Astrocyte (in vitro differentiated cells and primary cell): ENCODE measurements around the gene CELF2. TPM values are rescaled to one million over a fixed set of nuclear protein-coding genes. Genes with fewer than 3 reads are reported as not detected.

Source experiments
- DNase-seq: peaks from one replicate; pipeline ENCODE4 v3.0.0-alpha.2; 2010; ENCODE audit warnings: low read depth
- FAIRE-seq: peaks from 2 replicates; lab custom pipeline; 2011; peaks lifted over from hg19 to GRCh38; lab: Jason Lieb, UNC
- H2AFZ ChIP-seq: 2 replicates; pipeline ENCODE4 v1.6.0; 2012; ENCODE audit warnings: low read depth, low read length, inconsistent platforms
- H3K27ac ChIP-seq: 2 replicates; pipeline ENCODE4 v1.5.1; 2011; ENCODE audit warnings: low read depth, low read length, inconsistent platforms
- H3K27me3 ChIP-seq: 2 replicates; pipeline ENCODE4 v1.6.0; 2011; ENCODE audit warnings: low read length, inconsistent platforms; ENCODE audit not compliant: insufficient read depth
- H3K36me3 ChIP-seq: 2 replicates; pipeline ENCODE4 v1.5.1; 2011; ENCODE audit warnings: low read length, inconsistent platforms; ENCODE audit not compliant: insufficient read depth
- H3K4me1 ChIP-seq: 2 replicates; pipeline ENCODE4 v1.5.1; 2011; ENCODE audit warnings: low read length, inconsistent platforms; ENCODE audit not compliant: insufficient read depth
- H3K4me2 ChIP-seq: 2 replicates; pipeline ENCODE4 v1.6.0; 2012; ENCODE audit warnings: low read length, inconsistent platforms
- H3K4me3 ChIP-seq: 2 replicates; pipeline ENCODE4 v1.5.1; 2011; ENCODE audit warnings: low read depth, mild to moderate bottlenecking, low read length, inconsistent platforms; ENCODE audit not compliant: insufficient read depth
- H3K79me2 ChIP-seq: 2 replicates; pipeline ENCODE4 v1.6.0; 2012; ENCODE audit warnings: mild to moderate bottlenecking, low read length, inconsistent platforms; ENCODE audit not compliant: insufficient read depth
- H3K9ac ChIP-seq: 2 replicates; pipeline ENCODE4 v1.6.0; 2012; ENCODE audit warnings: mild to moderate bottlenecking, low read length, inconsistent platforms
- H3K9me3 ChIP-seq: 2 replicates; pipeline ENCODE4 v1.5.1; 2012; ENCODE audit warnings: low read depth, mild to moderate bottlenecking, low read length, inconsistent platforms; ENCODE audit not compliant: insufficient read depth
- H4K20me1 ChIP-seq: 2 replicates; pipeline ENCODE4 v1.6.0; 2012; ENCODE audit warnings: low read length, inconsistent platforms; ENCODE audit not compliant: insufficient read depth
- H3K27ac Mint-ChIP-seq: one replicate; pipeline ENCODE4 v1.8.0; 2021; ENCODE audit warnings: mild to moderate bottlenecking, mixed read lengths; ENCODE audit not compliant: unreplicated experiment
- H3K27me3 Mint-ChIP-seq: one replicate; pipeline ENCODE4 v1.8.0; 2021; ENCODE audit warnings: low read depth, mixed read lengths; ENCODE audit not compliant: unreplicated experiment
- H3K36me3 Mint-ChIP-seq: one replicate; pipeline ENCODE4 v1.8.0; 2021; ENCODE audit warnings: low read depth, mixed read lengths; ENCODE audit not compliant: unreplicated experiment
- H3K4me1 Mint-ChIP-seq: one replicate; pipeline ENCODE4 v1.8.0; 2021; ENCODE audit warnings: low read depth, mixed read lengths; ENCODE audit not compliant: unreplicated experiment
- H3K4me3 Mint-ChIP-seq: one replicate; pipeline ENCODE4 v1.8.0; 2021; ENCODE audit warnings: mild to moderate bottlenecking, moderate library complexity, mixed read lengths; ENCODE audit not compliant: unreplicated experiment
- H3K9me3 Mint-ChIP-seq: one replicate; pipeline ENCODE4 v1.8.0; 2021; ENCODE audit warnings: mild to moderate bottlenecking, mixed read lengths; ENCODE audit not compliant: unreplicated experiment
- EZH2 ChIP-seq: IDR thresholded peaks from 2 replicates; pipeline ENCODE4 v1.6.1; 2012; ENCODE audit warnings: mild to moderate bottlenecking, low read length, inconsistent platforms; ENCODE audit not compliant: insufficient read depth
- total RNA-seq: library from RNA; stranded (reverse); gene quantifications from 2 replicates; pipeline ENCODE4 v1.2.1, GENCODE V29; 2021
- TF ChIP-seq, protein P1 (sequence below): IDR thresholded peaks from 2 replicates; pipeline ENCODE4 v1.5.1; 2011; ENCODE audit warnings: low read depth, mild to moderate bottlenecking, inconsistent platforms, low read length, moderate library complexity; ENCODE audit not compliant: insufficient read depth

CELF2 gene
- total RNA-seq, 1 donor from 2014 or later = 76.1 TPM

DNA sequence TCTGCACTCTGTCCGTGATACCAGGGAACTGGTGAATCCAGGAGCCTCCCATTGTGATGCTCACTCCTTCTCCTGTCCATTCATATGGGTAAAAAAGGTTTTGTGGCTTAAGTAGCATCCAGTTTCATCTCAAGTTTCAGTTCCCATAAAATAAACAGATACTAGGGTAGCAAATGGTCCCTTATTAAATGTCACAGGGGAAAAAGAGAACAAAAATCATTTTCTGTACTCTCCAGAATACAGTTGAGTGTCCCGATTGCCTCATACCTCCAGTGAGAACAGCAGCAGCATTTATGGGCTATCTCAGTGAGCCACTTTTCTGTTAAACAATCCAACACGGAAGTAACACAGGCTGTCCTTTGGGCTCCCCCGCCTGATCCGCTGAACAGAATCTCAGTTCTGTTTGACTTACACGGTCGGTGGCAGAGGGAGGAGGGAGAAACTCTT is 179.6 kb downstream of the CELF2 start:
- Histone ChIP-seq H3K4me1 (no peaks in the 10 kb centered on the region), H3K9me3 (no peaks in the 10 kb centered on the region), H3K27ac (no peak overlapping the region), H4K20me1 (no peaks in the 10 kb centered on the region), H3K27me3 (no peaks in the 10 kb centered on the region), H3K79me2 (no peaks in the 10 kb centered on the region), H3K4me2 (no peak overlapping the region), H3K36me3 (no peaks in the 10 kb centered on the region), H2AFZ (no peak overlapping the region), H3K4me3 (no peak overlapping the region), H3K9ac (no peak overlapping the region)
- Mint-ChIP-seq H3K27me3 (no peaks in the 10 kb centered on the region), H3K36me3 (peaks cover 22% of the 10 kb centered on the region), H3K9me3 (no peaks in the 10 kb centered on the region), H3K27ac (no peak overlapping the region), H3K4me3 (no peak overlapping the region), H3K4me1 (peaks cover 16% of the 10 kb centered on the region)
- DNase-seq (no peak), FAIRE-seq (no peak)
- TF ChIP-seq, protein P1, sequence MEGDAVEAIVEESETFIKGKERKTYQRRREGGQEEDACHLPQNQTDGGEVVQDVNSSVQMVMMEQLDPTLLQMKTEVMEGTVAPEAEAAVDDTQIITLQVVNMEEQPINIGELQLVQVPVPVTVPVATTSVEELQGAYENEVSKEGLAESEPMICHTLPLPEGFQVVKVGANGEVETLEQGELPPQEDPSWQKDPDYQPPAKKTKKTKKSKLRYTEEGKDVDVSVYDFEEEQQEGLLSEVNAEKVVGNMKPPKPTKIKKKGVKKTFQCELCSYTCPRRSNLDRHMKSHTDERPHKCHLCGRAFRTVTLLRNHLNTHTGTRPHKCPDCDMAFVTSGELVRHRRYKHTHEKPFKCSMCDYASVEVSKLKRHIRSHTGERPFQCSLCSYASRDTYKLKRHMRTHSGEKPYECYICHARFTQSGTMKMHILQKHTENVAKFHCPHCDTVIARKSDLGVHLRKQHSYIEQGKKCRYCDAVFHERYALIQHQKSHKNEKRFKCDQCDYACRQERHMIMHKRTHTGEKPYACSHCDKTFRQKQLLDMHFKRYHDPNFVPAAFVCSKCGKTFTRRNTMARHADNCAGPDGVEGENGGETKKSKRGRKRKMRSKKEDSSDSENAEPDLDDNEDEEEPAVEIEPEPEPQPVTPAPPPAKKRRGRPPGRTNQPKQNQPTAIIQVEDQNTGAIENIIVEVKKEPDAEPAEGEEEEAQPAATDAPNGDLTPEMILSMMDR = no peak
- no peak for TF ChIP-seq EZH2

DNA sequence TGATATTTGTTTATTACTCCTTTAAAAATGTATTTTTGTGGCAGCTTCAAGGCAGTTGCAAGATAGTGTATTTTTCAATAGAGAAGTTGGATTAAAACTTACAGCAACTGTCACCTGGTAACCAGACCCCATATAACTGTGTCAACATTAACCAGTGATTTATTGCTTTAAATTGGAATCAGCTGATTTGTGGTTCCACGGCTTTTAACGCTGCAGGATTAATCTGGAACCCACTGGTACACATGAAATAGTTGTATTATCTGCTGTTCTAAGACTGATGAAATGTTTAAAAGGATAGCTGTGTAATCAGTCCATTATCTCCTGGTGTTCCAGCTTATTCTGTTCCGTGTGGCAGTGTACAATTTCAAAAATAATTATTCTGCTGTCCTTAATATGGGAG is 180.2 kb downstream of the CELF2 start:
- H3K36me3 Mint-ChIP-seq = peaks cover 23% of the 10 kb centered on the region
- H3K9me3 ChIP-seq = no peaks in the 10 kb centered on the region
- TF ChIP-seq EZH2 = no peak
- no peak for FAIRE-seq
- no peak overlapping the region for H3K9ac ChIP-seq
- no peaks in the 10 kb centered on the region for H4K20me1 ChIP-seq
- no peaks in the 10 kb centered on the region for H3K36me3 ChIP-seq
- no peaks in the 10 kb centered on the region for H3K4me1 ChIP-seq
- DNase-seq = no peak
- H2AFZ ChIP-seq = no peak overlapping the region
- no peaks in the 10 kb centered on the region for H3K27me3 ChIP-seq
- H3K4me3 Mint-ChIP-seq = no peak overlapping the region
- no peak overlapping the region for H3K4me3 ChIP-seq
- H3K9me3 Mint-ChIP-seq = no peaks in the 10 kb centered on the region
- H3K4me2 ChIP-seq = no peak overlapping the region
- H3K27ac Mint-ChIP-seq = no peak overlapping the region
- H3K4me1 Mint-ChIP-seq = peaks cover 14% of the 10 kb centered on the region
- H3K27me3 Mint-ChIP-seq = no peaks in the 10 kb centered on the region
- no peaks in the 10 kb centered on the region for H3K79me2 ChIP-seq
- H3K27ac ChIP-seq = no peak overlapping the region

DNA sequence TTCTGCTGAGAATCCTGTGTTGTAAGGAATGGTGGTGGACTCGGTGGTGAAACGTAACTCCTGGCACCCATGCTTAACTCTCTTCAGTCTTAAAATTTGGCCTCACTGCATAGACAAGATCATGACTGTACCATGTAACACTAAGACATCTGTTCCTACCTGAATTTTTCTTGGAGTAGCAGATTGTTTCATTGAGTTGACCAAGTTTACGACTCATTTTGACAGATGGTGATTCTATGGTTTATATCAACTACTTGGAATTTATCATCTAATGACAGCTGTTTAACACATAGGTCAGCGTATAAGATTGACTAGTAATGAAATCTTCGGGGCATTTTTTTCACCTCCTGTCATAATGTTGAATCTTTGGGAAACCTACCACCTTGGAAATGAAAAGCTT is 184.2 kb downstream of the CELF2 start:
- no peak overlapping the region for H2AFZ ChIP-seq
- H3K4me3 ChIP-seq = no peak overlapping the region
- H3K27ac ChIP-seq = no peak overlapping the region
- H3K36me3 Mint-ChIP-seq = peaks cover 19% of the 10 kb centered on the region
- peaks cover 2% of the 10 kb centered on the region for H3K9me3 Mint-ChIP-seq
- no peaks in the 10 kb centered on the region for H4K20me1 ChIP-seq
- H3K27me3 Mint-ChIP-seq = no peaks in the 10 kb centered on the region
- H3K4me2 ChIP-seq = no peak overlapping the region
- no peak overlapping the region for H3K27ac Mint-ChIP-seq
- DNase-seq (no peak), FAIRE-seq (no peak)
- H3K4me3 Mint-ChIP-seq = no peak overlapping the region
- H3K4me1 Mint-ChIP-seq = peaks cover 8% of the 10 kb centered on the region
- TF ChIP-seq EZH2 = no peak
- TF ChIP-seq, protein P1 = no peak
- no peaks in the 10 kb centered on the region for H3K27me3 ChIP-seq
- H3K9me3 ChIP-seq = no peaks in the 10 kb centered on the region
- H3K9ac ChIP-seq = no peak overlapping the region
- no peaks in the 10 kb centered on the region for H3K4me1 ChIP-seq
- H3K36me3 ChIP-seq = no peaks in the 10 kb centered on the region
- no peaks in the 10 kb centered on the region for H3K79me2 ChIP-seq
